Astrocyte (in vitro differentiated cells and primary cell): ENCODE measurements around the gene OTUB2.

ENCODE experiments used
- CTCF ChIP-seq: IDR thresholded peaks from 2 replicates; pipeline ENCODE4 v1.5.1; 2011; ENCODE audit warnings: low read depth, mild to moderate bottlenecking, inconsistent platforms, low read length, moderate library complexity; ENCODE audit not compliant: insufficient read depth
- EZH2 ChIP-seq: IDR thresholded peaks from 2 replicates; pipeline ENCODE4 v1.6.1; 2012; ENCODE audit warnings: mild to moderate bottlenecking, low read length, inconsistent platforms; ENCODE audit not compliant: insufficient read depth

DNA sequence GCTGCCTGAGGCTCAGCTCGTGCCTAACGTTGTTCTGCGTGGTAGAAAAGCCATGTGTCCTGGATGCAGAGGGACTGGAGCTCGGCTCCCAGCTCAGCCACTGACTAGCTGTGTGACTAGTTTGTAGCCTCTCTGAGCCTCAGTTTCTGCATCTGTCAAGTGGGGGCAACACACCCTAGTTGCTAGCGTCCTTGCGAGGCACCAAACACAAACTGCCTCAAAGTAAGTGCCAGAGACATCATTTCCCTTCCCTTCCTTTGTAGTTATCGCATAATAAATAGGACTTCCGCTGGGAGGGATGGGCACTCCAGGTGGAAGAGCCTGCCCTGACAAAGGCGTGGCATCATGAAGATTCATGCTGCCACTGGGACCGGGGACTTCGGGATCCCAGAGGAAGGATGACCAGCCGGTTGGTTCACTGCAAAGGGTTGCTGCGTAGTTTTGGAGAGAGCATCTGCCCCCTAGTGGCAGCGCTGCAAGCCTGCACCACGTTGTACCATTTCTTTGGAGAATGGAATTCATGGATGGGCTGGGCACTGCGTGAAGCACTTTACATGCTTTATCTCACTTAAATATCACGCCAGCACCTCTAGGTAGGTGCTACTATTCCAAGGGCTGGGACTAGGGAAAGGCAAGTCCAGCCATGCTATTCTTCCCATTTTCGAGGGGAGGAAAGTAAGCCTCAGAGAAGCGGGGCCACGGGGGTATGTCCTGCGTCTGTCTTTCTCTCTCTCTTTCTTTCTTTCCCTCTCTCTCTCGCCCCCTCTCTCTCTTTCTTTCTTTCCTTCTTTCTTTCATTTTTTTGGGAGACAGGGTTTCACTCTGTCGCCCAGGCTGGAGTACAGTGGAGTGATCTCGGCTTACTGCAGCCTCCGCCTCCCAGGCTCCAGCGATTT is 24.4 kb upstream of the OTUB2 start:
- TF ChIP-seq EZH2 (no peak), CTCF (peak; percentile 98)
